ENCODE data around the gene ODF4. TPM values are rescaled to one million over a fixed set of nuclear protein-coding genes. Genes with fewer than 3 reads are reported as not detected.

ODF4 gene
- total and polyA plus RNA-seq, 2 of the 13 experiments (the other 11 are each of a cell fraction or from before 2014, with no cell fraction given) = not detected

DNA sequence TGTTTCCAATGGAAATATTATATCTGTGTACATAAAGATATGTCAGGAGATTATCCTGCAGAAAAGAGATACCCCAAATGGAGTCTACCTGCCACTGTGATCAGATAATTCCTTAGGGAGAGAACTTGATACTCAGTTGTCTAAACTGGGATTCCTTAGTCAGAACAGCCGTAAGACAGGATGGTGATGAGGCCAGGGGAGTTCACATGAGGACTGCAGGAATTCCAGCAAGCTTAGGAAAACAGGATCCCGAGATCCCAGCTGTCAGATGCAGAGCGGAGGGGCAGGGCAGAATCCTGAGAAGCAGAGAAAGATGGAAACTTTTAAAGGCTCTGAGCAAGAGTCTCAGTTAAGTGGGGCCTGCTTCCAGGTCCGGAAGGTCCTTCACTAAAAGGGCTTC is 32.1 kb downstream of the ODF4 start:
- CTCF ChIA-PET (ENCODE audit: low intra/inter-chr PET ratio, low total read pairs) = no interaction called here
- FAIRE-seq = no peak
- POLR2A ChIA-PET = no interaction called here
- WGBS (ENCODE audit: low lambda C conversion rate) = 92% methylated on average over 4 of the region's 4 CpGs
- Histone ChIP-seq H3K9ac (ENCODE audit: insufficient read depth, low read depth, low read length) (no peak overlapping the region), H4K20me1 (ENCODE audit: insufficient read depth, low read length) (no peaks in the 10 kb centered on the region), H3K9me3 (ENCODE audit: low read length) (no peaks in the 10 kb centered on the region), H3K27ac (ENCODE audit: extremely low read length, insufficient read depth, low read length) (no peak overlapping the region), H3K4me2 (ENCODE audit: low read depth, low read length) (no peak overlapping the region), H3K27me3 (ENCODE audit: control insufficient read depth in 1 of 2, insufficient read depth in 2 of 2, low read length in 2 of 2) (peaks cover 0 to 3% of the 10 kb centered on the region in 2 experiments; a peak in 1 of 5 replicates), H3K79me2 (ENCODE audit: insufficient read depth, low read length) (peaks cover 5% of the 10 kb centered on the region), H2AFZ (ENCODE audit: low read length) (no peak overlapping the region), H3K36me3 (replicated peaks in 1 of 2; ENCODE audit: control insufficient read depth in 1 of 2, insufficient read depth in 2 of 2, low read length in 2 of 2) (peaks cover 2 to 9% of the 10 kb centered on the region in 2 experiments; a peak in 3 of 5 replicates), H3K4me1 (ENCODE audit: insufficient read depth, low read length) (peaks cover 12% of the 10 kb centered on the region), H3K4me3 (replicated peaks in 1 of 3; ENCODE audit: insufficient read depth in 1 of 3, low read depth in 2 of 3, low read length in 3 of 3) (no peak overlapping the region)
- in situ Hi-C loops (cut with HindIII; ENCODE audit: extremely low pct_ligation_motif_present, low pct_unique_long_range_greater_than_20kb) (no loop called here), intact Hi-C loops (cut with micrococcal nuclease; ENCODE audit: unreplicated experiment) (no loop called here)
- DNase-seq (ENCODE audit: low spot score) = no peak
- no TSS peak for BruUV-seq (replicated peaks)
- no peak for TF ChIP-seq KDM5B (CRISPR knock-in tag; IDR thresholded peaks at IDR 0.05; ENCODE audit: borderline replicate concordance)
- TF ChIP-seq ZC3H4 (CRISPR knock-in tag; IDR thresholded peaks at IDR 0.05; ENCODE audit: borderline replicate concordance) = no peak
- TF ChIP-seq, protein P1, sequence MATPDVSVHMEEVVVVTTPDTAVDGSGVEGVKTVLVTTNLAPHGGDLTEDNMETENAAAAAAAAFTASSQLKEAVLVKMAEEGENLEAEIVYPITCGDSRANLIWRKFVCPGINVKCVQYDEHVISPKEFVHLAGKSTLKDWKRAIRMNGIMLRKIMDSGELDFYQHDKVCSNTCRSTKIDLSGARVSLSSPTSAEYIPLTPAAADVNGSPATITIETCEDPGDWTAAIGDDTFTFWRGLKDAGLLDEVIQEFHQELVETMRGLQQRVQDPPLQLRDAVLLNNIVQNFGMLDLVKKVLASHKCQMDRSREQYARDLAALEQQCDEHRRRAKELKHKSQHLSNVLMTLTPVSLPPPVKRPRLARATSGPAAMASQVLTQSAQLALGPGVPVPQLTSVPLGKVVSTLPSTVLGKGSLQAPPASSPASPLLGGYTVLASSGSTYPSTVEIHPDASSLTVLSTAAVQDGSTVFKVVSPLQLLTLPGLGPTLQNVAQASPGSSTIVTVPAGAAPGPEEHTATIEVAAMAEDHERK (CRISPR knock-in tag; IDR thresholded peaks at IDR 0.05; ENCODE audit: low read depth) = no peak
- no peak for TF ChIP-seq ZSCAN9 (CRISPR knock-in tag; IDR thresholded peaks at IDR 0.05; ENCODE audit: borderline replicate concordance)
- no peak for TF ChIP-seq ONECUT2 (CRISPR knock-in tag; IDR thresholded peaks at IDR 0.05)
- TF ChIP-seq ZBTB42 (CRISPR knock-in tag; IDR thresholded peaks at IDR 0.05) = no peak
- TF ChIP-seq NKX3-1 (CRISPR knock-in tag; IDR thresholded peaks at IDR 0.05) = no peak
- TF ChIP-seq TMF1 (CRISPR knock-in tag; IDR thresholded peaks at IDR 0.05; ENCODE audit: low read depth) = no peak
- TF ChIP-seq, protein P2, sequence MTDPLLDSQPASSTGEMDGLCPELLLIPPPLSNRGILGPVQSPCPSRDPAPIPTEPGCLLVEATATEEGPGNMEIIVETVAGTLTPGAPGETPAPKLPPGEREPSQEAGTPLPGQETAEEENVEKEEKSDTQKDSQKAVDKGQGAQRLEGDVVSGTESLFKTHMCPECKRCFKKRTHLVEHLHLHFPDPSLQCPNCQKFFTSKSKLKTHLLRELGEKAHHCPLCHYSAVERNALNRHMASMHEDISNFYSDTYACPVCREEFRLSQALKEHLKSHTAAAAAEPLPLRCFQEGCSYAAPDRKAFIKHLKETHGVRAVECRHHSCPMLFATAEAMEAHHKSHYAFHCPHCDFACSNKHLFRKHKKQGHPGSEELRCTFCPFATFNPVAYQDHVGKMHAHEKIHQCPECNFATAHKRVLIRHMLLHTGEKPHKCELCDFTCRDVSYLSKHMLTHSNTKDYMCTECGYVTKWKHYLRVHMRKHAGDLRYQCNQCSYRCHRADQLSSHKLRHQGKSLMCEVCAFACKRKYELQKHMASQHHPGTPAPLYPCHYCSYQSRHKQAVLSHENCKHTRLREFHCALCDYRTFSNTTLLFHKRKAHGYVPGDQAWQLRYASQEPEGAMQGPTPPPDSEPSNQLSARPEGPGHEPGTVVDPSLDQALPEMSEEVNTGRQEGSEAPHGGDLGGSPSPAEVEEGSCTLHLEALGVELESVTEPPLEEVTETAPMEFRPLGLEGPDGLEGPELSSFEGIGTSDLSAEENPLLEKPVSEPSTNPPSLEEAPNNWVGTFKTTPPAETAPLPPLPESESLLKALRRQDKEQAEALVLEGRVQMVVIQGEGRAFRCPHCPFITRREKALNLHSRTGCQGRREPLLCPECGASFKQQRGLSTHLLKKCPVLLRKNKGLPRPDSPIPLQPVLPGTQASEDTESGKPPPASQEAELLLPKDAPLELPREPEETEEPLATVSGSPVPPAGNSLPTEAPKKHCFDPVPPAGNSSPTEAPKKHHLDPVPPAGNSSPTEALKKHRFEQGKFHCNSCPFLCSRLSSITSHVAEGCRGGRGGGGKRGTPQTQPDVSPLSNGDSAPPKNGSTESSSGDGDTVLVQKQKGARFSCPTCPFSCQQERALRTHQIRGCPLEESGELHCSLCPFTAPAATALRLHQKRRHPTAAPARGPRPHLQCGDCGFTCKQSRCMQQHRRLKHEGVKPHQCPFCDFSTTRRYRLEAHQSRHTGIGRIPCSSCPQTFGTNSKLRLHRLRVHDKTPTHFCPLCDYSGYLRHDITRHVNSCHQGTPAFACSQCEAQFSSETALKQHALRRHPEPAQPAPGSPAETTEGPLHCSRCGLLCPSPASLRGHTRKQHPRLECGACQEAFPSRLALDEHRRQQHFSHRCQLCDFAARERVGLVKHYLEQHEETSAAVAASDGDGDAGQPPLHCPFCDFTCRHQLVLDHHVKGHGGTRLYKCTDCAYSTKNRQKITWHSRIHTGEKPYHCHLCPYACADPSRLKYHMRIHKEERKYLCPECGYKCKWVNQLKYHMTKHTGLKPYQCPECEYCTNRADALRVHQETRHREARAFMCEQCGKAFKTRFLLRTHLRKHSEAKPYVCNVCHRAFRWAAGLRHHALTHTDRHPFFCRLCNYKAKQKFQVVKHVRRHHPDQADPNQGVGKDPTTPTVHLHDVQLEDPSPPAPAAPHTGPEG (CRISPR knock-in tag; IDR thresholded peaks at IDR 0.05) = no peak
- no peak for TF ChIP-seq NFE2 (CRISPR knock-in tag; IDR thresholded peaks at IDR 0.05)
- TF ChIP-seq, protein P3, sequence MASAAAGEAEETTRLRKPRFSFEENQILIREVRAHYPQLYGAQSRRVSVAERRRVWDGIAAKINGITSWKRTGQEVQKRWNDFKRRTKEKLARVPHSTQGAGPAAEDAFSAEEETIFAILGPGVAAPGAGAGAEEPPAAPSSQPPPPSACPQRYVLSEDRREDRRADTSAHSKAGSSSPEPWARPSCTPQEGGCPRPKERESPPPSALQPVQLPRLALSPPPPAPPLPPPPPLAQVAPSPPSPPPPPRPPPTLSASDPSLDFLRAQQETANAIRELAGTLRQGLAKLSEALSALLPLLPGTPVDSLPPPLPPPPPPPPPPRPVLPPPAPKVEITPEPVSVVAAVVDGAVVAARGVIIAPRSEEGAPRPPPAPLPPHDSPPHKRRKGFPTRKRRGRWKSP (CRISPR knock-in tag; IDR thresholded peaks at IDR 0.05) = no peak
- ATAC-seq = no peak
